ENCODE results near the gene ANOS1. TPM values are rescaled to one million over a fixed set of nuclear protein-coding genes. Genes with fewer than 3 reads are reported as not detected.

ANOS1 gene
- total RNA-seq, 1 donor from 2014 or later = 9.0 TPM

DNA sequence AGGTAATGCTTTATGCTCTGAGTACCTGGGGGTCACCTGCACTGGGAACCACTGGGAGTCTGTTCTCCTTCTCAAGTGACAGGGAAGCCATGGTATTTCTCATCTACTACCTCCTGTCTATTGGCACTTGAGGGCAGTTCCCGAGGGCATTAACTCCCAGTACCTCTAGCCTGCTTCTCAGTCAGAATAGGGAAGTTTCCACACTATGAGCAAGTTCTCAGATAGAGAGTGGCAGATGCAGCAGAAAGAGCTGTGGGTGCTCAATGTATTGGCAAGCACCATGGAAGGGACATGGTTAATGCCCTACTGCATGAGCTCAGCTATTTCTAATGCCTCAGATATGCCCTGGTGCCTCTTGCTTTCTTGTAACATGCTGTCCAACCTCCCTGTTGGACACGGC lies 74.1 kb downstream of the ANOS1 start:
- H3K4me3 ChIP-seq (ENCODE audit: low read depth, low read length) = no peak overlapping the region
- H3K36me3 ChIP-seq (ENCODE audit: control insufficient read depth, insufficient read depth, low read length) = no peaks in the 10 kb centered on the region
- H3K27me3 ChIP-seq (ENCODE audit: control insufficient read depth, insufficient read depth, low read length) = no peaks in the 10 kb centered on the region
- TF ChIP-seq, protein P1, sequence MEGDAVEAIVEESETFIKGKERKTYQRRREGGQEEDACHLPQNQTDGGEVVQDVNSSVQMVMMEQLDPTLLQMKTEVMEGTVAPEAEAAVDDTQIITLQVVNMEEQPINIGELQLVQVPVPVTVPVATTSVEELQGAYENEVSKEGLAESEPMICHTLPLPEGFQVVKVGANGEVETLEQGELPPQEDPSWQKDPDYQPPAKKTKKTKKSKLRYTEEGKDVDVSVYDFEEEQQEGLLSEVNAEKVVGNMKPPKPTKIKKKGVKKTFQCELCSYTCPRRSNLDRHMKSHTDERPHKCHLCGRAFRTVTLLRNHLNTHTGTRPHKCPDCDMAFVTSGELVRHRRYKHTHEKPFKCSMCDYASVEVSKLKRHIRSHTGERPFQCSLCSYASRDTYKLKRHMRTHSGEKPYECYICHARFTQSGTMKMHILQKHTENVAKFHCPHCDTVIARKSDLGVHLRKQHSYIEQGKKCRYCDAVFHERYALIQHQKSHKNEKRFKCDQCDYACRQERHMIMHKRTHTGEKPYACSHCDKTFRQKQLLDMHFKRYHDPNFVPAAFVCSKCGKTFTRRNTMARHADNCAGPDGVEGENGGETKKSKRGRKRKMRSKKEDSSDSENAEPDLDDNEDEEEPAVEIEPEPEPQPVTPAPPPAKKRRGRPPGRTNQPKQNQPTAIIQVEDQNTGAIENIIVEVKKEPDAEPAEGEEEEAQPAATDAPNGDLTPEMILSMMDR (IDR thresholded peaks at IDR 0.05; ENCODE audit: insufficient read depth, low read length, poor library complexity, severe bottlenecking) = no peak
- DNase-seq (ENCODE audit: low read depth) = no peak

DNA sequence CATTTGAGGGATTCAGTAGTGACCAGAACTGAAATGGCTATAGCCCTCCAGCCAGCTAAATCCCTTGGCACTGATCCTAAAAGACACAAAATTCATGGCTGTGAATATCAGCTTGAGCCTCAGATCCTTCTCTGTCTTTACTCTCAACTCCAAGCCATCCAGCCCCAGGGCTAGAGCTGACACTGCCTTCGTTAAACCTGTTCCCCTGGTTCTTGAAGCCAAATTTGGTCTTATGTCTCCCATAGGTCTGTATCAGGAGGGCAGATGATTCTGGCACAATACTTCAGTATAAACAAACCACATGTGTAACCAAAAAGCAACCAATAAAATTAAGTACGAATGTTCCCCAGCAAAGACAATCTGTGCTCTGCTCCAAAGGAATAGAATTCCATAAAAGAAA lies 78.0 kb downstream of the ANOS1 start:
- Histone ChIP-seq H3K4me3 (ENCODE audit: low read depth, low read length) (no peak overlapping the region), H3K36me3 (ENCODE audit: control insufficient read depth, insufficient read depth, low read length) (no peaks in the 10 kb centered on the region), H3K27me3 (ENCODE audit: control insufficient read depth, insufficient read depth, low read length) (no peaks in the 10 kb centered on the region)
- no peak for DNase-seq (ENCODE audit: low read depth)
- TF ChIP-seq, protein P1 (IDR thresholded peaks at IDR 0.05; ENCODE audit: insufficient read depth, low read length, poor library complexity, severe bottlenecking) = no peak

DNA sequence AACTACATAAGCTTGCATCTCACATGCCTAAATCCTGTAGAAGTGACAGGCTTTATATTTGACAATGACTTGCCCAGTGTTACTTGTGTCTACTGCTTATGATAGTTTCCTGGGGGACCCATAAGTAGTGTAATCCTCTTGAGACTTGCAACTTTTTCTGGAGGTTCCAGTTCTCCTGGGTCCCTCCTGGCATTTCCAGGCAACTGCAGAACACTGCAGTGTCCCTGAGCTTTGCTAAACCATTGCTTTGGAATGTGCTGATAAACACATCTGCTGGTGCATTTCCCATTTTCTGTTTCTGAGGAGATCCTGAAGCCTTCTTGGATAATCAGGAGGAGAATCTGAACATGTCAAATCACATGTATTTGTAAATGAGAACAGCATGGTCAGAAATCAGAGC lies 82.0 kb downstream of the ANOS1 start:
- Histone ChIP-seq H3K4me3 (ENCODE audit: low read depth, low read length) (no peak overlapping the region), H3K27me3 (ENCODE audit: control insufficient read depth, insufficient read depth, low read length) (no peaks in the 10 kb centered on the region), H3K36me3 (ENCODE audit: control insufficient read depth, insufficient read depth, low read length) (no peaks in the 10 kb centered on the region)
- TF ChIP-seq, protein P1 (IDR thresholded peaks at IDR 0.05; ENCODE audit: insufficient read depth, low read length, poor library complexity, severe bottlenecking) = no peak
- DNase-seq (ENCODE audit: low read depth) = no peak

DNA sequence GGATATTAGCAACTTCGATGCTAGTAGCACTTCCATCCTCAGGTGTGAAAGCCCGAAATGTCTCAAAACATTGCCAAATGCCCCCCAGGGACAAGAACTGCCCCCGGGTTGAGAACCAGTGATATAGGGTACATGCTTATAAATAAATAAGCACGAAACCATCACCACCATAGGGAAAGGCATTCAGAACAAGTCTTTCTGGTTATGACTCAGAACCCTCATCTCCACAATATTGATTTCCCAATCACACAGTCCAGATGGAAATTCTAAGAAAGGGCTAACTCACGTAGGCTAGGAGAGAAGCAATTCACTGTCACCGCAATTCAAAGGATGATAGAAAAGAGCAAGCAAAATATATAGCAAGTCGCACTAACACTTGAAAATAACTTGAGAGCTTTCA lies 84.8 kb downstream of the ANOS1 start:
- Histone ChIP-seq H3K36me3 (ENCODE audit: control insufficient read depth, insufficient read depth, low read length) (no peaks in the 10 kb centered on the region), H3K4me3 (ENCODE audit: low read depth, low read length) (no peak overlapping the region), H3K27me3 (ENCODE audit: control insufficient read depth, insufficient read depth, low read length) (no peaks in the 10 kb centered on the region)
- DNase-seq (ENCODE audit: low read depth) = no peak
- TF ChIP-seq, protein P1 (IDR thresholded peaks at IDR 0.05; ENCODE audit: insufficient read depth, low read length, poor library complexity, severe bottlenecking) = no peak

DNA sequence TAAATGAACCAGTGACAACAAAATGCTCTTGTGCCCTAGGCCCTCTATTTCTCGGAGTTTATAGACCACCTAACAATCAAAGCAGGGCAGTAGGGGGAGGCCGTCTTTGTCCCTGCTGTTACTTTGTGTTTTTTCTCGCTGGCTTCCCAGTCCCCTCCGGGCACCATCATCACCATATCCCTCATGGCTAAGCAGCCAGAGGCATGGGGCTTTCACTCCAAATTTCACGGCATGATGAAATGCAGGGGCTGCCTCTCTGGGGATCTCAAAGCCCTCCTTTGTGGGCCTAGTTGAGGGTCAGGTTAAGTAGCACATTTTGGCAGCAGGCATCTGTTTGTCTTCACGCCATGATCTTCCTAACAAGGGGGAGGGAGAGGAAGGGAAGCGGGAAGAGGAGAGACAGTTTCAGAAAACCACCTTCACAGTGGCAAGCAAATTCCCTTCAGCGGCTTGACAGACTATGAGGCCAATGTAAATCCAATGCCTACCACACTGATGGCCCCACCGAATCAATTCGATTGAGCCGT lies 91.9 kb downstream of the ANOS1 start:
- TF ChIP-seq, protein P1 (IDR thresholded peaks at IDR 0.05; ENCODE audit: insufficient read depth, low read length, poor library complexity, severe bottlenecking) = no peak
- Histone ChIP-seq H3K4me3 (ENCODE audit: low read depth, low read length) (no peak overlapping the region), H3K36me3 (ENCODE audit: control insufficient read depth, insufficient read depth, low read length) (no peaks in the 10 kb centered on the region), H3K27me3 (ENCODE audit: control insufficient read depth, insufficient read depth, low read length) (no peaks in the 10 kb centered on the region)
- no peak for DNase-seq (ENCODE audit: low read depth)

DNA sequence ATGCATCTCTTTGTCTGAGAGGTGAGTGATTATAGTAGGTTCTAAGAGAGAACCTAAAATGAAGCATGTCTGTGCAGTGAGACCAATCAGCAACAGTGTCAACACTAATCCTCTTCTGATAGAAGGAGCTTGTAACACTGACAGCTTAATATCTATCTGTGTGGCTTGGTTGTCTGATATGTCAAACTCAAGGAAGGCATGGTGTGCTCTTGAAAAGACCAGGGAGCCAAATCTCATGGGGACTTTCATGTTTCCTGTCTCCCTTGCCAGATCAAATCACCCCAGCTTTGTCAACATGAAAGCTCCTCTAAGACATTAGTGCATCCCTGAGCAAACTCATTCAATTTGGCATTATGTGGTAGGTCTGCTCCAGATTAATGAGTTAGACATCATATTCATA lies 95.4 kb downstream of the ANOS1 start:
- DNase-seq (ENCODE audit: low read depth) = no peak
- TF ChIP-seq, protein P1 (IDR thresholded peaks at IDR 0.05; ENCODE audit: insufficient read depth, low read length, poor library complexity, severe bottlenecking) = no peak

More for the DNA sequence above, 95.4 kb downstream of the ANOS1 start:
- Histone ChIP-seq H3K36me3 (ENCODE audit: control insufficient read depth, insufficient read depth, low read length) (no peaks in the 10 kb centered on the region), H3K4me3 (ENCODE audit: low read depth, low read length) (no peak overlapping the region), H3K27me3 (ENCODE audit: control insufficient read depth, insufficient read depth, low read length) (no peaks in the 10 kb centered on the region)

All from kidney epithelial cell (primary cell).